Endodermal cell (in vitro differentiated cells): ENCODE measurements around the gene AUTS2. TPM values are rescaled to one million over a fixed set of nuclear protein-coding genes. Genes with fewer than 3 reads are reported as not detected.

Source experiments
- DNase-seq: peaks from one replicate; pipeline ENCODE4 v3.0.0-alpha.2; 2017
- H3K27ac ChIP-seq: 2 replicates; pipeline ENCODE4 v1.5.1; 2013; ENCODE audit warnings: mild to moderate bottlenecking, low read depth, low read length, moderate library complexity
- H3K27me3 ChIP-seq: 2 replicates; pipeline ENCODE4 v1.6.1; 2013; ENCODE audit warnings: mild to moderate bottlenecking, low read length, moderate library complexity; ENCODE audit not compliant: insufficient read depth, control insufficient read depth, poor library complexity, severe bottlenecking
- H3K36me3 ChIP-seq: 2 replicates; pipeline ENCODE4 v1.7.0; 2013; ENCODE audit warnings: mild to moderate bottlenecking, low read length, moderate library complexity; ENCODE audit not compliant: control insufficient read depth, insufficient read depth
- H3K4me1 ChIP-seq: one replicate; pipeline ENCODE4 v1.7.0; 2013; ENCODE audit warnings: low read length; ENCODE audit not compliant: control insufficient read depth, insufficient read depth
- H3K4me3 ChIP-seq: 2 replicates; pipeline ENCODE4 v1.5.1; 2013; ENCODE audit warnings: mild to moderate bottlenecking, low read length, moderate library complexity
- H3K9ac ChIP-seq: 2 replicates; pipeline ENCODE4 v1.6.1; 2013; ENCODE audit warnings: mild to moderate bottlenecking, low read length, moderate library complexity; ENCODE audit not compliant: poor library complexity, severe bottlenecking; ENCODE audit errors: extremely low read depth
- H3K9me3 ChIP-seq: 2 replicates; pipeline ENCODE4 v1.6.1; 2013; ENCODE audit warnings: mild to moderate bottlenecking, low read length, moderate library complexity; ENCODE audit not compliant: control insufficient read depth
- H3K27ac Mint-ChIP-seq: 2 replicates; pipeline ENCODE4 v1.8.0; 2020; ENCODE audit warnings: mixed read lengths
- H3K27me3 Mint-ChIP-seq: 2 replicates; pipeline ENCODE4 v1.8.0; 2021; ENCODE audit warnings: mild to moderate bottlenecking, mixed read lengths; ENCODE audit not compliant: insufficient read depth
- H3K36me3 Mint-ChIP-seq: 2 replicates; pipeline ENCODE4 v1.8.0; 2020; ENCODE audit warnings: low read depth, mixed read lengths
- H3K4me1 Mint-ChIP-seq: 2 replicates; pipeline ENCODE4 v1.8.0; 2020; ENCODE audit warnings: mixed read lengths
- H3K4me3 Mint-ChIP-seq: 2 replicates; pipeline ENCODE4 v1.8.0; 2020; ENCODE audit warnings: mild to moderate bottlenecking, moderate library complexity, mixed read lengths
- H3K9me3 Mint-ChIP-seq: 2 replicates; pipeline ENCODE4 v1.8.0; 2020; ENCODE audit warnings: mild to moderate bottlenecking, mixed read lengths
- CTCF ChIP-seq: fragments of 200-600 bp; sonication (generic); conservative IDR thresholded peaks from 2 replicates; pipeline ENCODE4 v1.5.0; 2021; ENCODE audit warnings: antibody characterized with exemption, mild to moderate bottlenecking
- WGBS, 2 experiments: methylation state at CpG; one replicate each; pipeline versions ENCODE4 v1.1.5 to v1.1.7; 2013; ENCODE audit warnings: missing lambda C conversion rate in 2 of 2, mixed read lengths in 1 of 2; ENCODE audit not compliant: insufficient coverage in 1 of 2, insufficient read length in 1 of 2; 5-methylcytosine and 5-hydroxymethylcytosine counted together
- total RNA-seq, 2 donors: library from RNA; stranded (reverse); fragmentation: NEBNext Ultra II Directional in 1 of 2; extraction: Animal tissue kit (Norgen Biotek cat#: 25700) in 1 of 2; gene quantifications; 2 replicates in 1 of 2; 3 replicates in 1 of 2; pipeline ENCODE4 v1.2.1, GENCODE V29; 2021

The AUTS2 gene
- total RNA-seq, 2 donors from 2014 or later, result 76.8 to 106 TPM

- peaks cover 20% of the 10 kb centered on the region for H3K9me3 Mint-ChIP-seq
- Histone ChIP-seq H3K4me1 (peaks cover 3% of the 10 kb centered on the region), H3K9ac (no peak overlapping the region), H3K36me3 (peaks cover 4% of the 10 kb centered on the region), H3K27ac (no peak overlapping the region), H3K27me3 (no peaks in the 10 kb centered on the region), H3K4me3 (no peak overlapping the region), H3K9me3 (peaks cover 10% of the 10 kb centered on the region)
- no peaks in the 10 kb centered on the region for H3K4me1 Mint-ChIP-seq
- H3K27me3 Mint-ChIP-seq, result no peaks in the 10 kb centered on the region
- H3K36me3 Mint-ChIP-seq, result peaks cover 22% of the 10 kb centered on the region
- H3K27ac Mint-ChIP-seq, result no peak overlapping the region
- TF ChIP-seq CTCF, result no peak
- H3K4me3 Mint-ChIP-seq, result no peak overlapping the region
- no peak for DNase-seq
- 95 to 100% methylated on average over 1 to 4 of the region's 4 CpGs for WGBS, 2 experiments
Observed at GRCh38 chr7:69992938-69993337, 394.7 kb downstream of the AUTS2 start.

GRCh38 chr7:69994218-69994617 is 395.9 kb downstream of the AUTS2 start:
- TF ChIP-seq CTCF, result no peak
- Mint-ChIP-seq H3K4me1 (no peaks in the 10 kb centered on the region), H3K9me3 (peaks cover 12% of the 10 kb centered on the region), H3K36me3 (peaks cover 10% of the 10 kb centered on the region), H3K27ac (no peak overlapping the region), H3K27me3 (no peaks in the 10 kb centered on the region), H3K4me3 (no peak overlapping the region)
- WGBS, 2 experiments, result 90 to 97% methylated on average over 1 of the region's 1 CpG
- no peak overlapping the region for H3K27ac ChIP-seq
- no peak overlapping the region for H3K4me3 ChIP-seq
- DNase-seq, result no peak
- H3K4me1 ChIP-seq, result peaks cover 3% of the 10 kb centered on the region
- H3K9ac ChIP-seq, result no peak overlapping the region
- peaks cover 4% of the 10 kb centered on the region for H3K36me3 ChIP-seq
- H3K9me3 ChIP-seq, result peaks cover 8% of the 10 kb centered on the region
- H3K27me3 ChIP-seq, result no peaks in the 10 kb centered on the region

GRCh38 chr7:69994886-69995542 is 396.7 kb downstream of the AUTS2 start:
- Mint-ChIP-seq H3K27me3 (no peaks in the 10 kb centered on the region), H3K4me3 (no peak overlapping the region), H3K36me3 (peaks cover 3% of the 10 kb centered on the region), H3K27ac (no peak overlapping the region), H3K4me1 (no peaks in the 10 kb centered on the region), H3K9me3 (peaks cover 4% of the 10 kb centered on the region)
- TF ChIP-seq CTCF, result no peak
- no peak overlapping the region for H3K27ac ChIP-seq
- 91 to 96% methylated on average over 5 to 7 of the region's 7 CpGs for WGBS, 2 experiments
- H3K9me3 ChIP-seq, result peaks cover under 1% of the 10 kb centered on the region
- no peaks in the 10 kb centered on the region for H3K27me3 ChIP-seq
- peaks cover 3% of the 10 kb centered on the region for H3K4me1 ChIP-seq
- no peak for DNase-seq
- H3K9ac ChIP-seq, result no peak overlapping the region
- no peak overlapping the region for H3K4me3 ChIP-seq
- peaks cover 4% of the 10 kb centered on the region for H3K36me3 ChIP-seq
